Femur (tissue), 1 donor: Measurements from ENCODE around the gene DPM1.
A peak's percentile ranks its signal among the peaks of the same experiment; 100 is the strongest.
"Not testable (repeated sequence)": the region's sequence is repeated elsewhere in the genome, so short reads cannot be mapped to it uniquely, and the experiment has no call there.

Source experiments
- DNase-seq: peaks from one replicate; pipeline ENCODE4 v3.0.0-alpha.2; 2017

The DPM1 gene

DNA sequence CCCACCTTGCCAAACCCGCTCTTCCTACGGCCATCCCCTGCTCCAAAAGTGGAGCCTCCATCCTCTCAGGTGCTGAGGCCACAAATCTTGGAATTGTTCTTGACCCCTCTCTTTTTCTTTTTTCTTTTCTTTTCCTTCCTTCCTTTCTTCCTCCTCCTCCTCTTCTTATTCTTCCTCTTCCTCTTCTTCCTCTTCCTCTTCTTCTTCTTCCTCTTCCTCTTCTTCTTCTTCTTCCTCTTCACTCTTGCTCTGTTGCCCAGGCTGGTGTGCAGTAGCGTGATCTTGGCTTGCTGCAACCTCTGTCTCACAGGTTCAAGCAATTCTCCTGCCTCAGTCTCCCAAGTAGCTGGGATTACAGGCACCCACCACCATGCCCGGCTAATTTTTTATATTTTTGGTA, 20.2 kb upstream of the DPM1 start:
- DNase-seq = not testable (repeated sequence)

DNA sequence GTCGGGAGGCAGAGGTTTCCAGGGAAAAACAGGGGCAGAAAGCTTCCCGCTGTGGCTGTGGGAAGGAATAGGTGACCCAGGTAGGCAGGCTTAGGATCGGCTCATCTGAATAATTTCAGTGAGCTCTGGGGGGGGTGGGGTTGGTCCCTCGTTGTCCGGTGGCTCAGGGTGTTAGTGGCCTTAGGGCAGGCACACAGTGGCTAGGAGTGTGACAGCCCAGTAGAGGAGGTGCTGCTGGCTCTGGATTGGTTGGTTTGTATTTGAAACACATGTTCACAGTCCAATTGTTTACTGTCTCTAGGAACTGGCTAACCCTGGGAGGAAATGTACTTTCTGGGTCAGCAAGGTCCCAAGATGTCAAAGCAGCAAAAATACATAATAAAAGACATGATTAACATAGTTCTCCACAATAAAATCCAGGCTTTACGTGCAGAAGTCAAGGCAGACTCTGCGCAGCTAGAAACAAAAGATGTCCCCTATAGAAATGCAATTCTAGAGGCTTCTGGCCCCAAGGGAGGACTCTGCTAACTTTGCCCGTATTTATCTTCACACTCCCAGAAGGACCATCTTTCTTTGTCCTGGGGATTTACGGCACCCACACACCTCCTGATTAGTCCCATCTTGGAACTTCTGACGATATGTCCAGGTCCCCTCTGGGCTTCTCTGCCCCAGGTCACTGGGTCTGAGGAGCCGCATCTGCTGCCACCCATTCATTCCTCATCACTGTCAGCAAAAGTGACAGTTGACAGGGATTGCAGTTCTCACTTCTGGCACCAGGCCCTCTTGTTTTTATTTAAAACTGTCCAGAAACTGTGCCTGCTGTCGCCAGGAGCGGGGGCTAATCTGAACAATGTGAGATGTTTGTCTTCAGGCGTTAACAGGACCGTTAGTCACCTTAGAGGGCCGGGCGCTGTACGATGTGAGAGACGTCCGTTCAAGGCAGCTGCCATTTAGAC, 19.0 kb upstream of the DPM1 start:
- no peak for DNase-seq

DNA sequence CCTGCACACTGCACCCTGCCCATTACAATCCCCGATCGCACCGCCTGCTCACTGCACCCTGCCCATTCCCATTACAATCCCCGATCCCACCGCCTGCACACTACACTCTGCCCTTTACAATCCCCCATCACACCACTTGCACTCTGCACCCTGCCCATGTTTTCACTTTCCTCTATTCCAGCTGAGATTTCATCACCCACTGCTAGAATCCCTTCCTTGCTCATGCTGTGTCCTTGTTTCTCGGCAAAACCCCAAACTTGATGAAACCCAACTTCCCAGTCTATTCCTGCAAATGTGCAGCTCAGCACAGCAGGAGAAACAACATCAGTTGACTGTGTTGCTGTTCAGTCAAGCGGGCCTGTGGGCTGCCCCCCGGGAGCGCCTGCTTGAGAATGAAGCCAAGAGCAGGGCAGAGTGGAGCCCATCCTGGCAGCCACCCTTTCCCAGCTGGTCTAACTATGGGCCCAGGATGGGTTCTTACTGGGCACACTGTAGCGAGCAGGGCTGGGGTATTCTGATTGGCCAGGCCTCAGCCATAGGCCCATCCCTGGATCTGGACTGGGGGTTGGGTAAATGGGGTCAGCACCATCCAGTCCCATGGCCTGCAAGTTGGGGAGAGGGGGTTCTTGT, 17.5 kb upstream of the DPM1 start:
- no peak for DNase-seq

DNA sequence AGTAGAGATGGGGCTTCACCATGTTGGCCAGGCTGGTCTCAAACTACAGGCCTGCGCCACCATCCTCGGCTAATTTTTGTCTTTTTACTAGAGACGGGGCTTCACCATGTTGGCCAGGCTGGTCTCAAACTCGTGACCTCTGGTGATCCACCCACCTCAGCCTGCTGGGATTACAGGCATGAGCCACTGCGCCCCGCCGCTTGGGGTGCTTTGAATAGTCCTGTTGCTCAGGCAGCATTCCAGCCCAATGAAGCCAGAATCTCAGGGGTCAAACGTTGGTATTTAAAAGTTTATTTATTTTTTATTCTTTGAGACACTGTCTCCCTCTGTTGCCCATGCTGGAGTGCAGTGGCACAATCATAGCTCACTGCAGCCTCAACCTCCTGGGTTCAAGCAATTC, 11.6 kb upstream of the DPM1 start:
- no peak for DNase-seq

DNA sequence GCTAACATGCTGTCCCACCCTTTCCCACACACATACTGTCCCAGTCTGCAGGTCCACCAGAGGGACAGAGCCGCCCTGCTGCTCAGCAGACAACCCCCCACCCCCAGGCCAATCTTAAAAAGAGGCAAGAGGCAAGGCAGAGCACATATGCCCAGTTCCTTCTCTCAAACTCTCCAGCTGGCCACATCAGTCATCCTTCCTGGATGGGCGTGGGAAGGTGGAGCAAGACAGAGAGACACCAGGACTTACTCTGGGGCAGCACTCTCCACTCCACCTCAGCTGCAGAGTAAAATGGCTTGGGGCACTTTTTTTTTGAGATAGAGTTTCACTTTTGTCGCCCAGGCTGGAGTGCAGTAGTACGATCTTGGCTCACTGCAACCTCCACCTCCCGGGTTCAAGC, 11.1 kb upstream of the DPM1 start:
- no peak for DNase-seq

DNA sequence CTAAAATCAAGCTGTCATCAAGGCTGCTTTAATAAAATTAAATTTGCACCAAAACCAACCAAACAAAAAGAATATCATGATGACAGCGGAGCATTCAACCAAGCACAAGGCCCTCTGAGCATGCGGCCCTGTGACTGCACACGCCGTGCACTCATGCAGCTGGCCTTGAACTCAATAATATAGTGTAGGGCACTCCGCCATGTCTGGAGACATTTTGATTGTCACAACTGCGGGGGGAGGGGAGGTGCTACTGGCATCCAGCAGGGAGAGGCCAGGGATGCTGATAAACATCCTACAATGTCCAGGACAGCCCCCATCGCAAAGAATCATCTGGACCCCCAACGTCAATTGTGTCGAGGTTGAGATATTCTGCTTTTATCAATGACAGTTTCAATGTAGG, 10.0 kb upstream of the DPM1 start:
- DNase-seq = no peak

DNA sequence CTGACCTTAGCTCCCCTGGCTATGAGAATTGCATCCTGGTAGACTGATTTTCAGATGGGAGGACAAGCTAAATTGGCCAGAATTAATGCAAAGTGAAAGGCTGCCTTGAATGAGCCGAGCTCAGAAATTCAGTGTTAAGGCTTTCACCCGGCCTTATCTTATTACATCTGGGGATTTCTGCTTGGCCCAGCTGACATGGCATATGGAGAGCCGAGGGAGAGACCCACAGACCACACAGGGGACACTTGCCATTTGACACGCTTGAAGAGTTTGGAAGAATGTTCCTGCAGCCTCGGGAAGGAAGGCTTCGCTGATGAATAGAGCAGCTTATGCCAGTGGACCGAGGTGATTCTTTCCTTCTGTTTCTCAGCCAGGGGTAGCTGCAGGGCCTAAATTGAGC, 9.3 kb upstream of the DPM1 start:
- no peak for DNase-seq

DNA sequence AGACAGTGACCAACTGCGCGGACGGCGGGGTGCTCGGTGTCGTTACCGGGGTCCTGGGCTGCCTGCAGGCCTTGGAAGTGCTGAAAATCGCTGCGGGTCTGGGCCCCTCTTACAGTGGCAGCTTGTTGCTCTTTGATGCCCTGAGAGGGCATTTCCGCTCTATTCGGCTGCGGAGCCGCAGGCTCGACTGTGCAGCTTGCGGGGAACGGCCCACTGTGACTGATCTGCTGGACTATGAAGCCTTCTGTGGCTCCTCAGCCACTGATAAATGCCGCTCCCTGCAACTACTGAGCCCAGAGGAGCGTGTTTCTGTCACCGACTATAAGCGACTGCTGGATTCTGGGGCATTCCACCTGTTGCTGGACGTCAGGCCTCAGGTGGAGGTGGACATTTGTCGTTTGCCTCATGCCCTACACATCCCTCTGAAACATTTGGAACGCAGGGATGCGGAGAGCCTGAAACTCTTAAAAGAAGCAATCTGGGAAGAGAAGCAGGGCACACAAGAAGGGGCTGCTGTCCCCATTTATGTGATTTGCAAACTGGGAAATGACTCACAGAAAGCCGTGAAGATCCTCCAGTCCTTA, 1.3 kb upstream of the DPM1 start:
- DNase-seq = no peak

DNA sequence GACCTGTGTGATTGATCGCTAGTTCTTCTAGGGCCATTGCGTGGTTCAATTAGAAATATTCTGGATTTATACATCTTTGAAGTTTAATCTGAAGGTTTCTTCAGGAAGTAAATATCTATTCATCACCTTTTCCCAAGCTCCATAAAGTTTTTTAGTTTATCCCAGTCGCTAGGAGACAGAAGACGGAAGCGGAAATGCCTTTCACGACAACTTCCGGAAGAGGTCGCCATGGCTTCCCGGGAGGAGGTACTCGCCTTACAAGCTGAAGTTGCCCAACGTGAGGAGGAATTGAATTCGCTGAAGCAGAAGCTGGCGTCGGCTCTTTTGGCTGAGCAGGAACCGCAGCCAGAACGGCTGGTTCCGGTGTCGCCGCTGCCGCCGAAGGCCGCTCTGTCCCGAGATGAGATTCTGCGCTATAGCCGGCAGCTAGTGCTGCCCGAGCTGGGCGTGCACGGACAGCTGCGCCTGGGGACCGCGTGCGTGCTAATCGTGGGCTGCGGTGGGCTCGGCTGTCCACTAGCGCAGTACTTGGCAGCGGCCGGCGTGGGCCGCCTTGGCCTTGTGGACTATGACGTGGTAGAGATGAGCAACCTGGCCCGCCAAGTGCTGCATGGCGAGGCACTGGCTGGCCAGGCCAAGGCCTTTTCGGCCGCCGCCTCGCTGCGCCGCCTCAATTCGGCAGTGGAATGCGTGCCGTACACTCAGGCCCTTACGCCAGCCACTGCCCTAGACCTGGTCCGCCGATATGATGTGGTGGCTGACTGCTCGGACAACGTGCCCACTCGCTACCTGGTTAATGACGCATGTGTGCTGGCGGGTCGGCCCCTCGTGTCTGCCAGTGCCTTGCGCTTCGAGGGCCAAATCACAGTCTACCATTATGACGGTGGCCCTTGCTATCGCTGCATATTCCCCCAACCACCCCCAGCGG, 547 bp upstream of the DPM1 start, which contains the start of gene MOCS3:
MOCS3 (plus strand) TSS at position 204 of the 928 bp plus-strand sequence; CDS start at position 229, 25 bp downstream.
- peak; percentile 95 for DNase-seq

DNA sequence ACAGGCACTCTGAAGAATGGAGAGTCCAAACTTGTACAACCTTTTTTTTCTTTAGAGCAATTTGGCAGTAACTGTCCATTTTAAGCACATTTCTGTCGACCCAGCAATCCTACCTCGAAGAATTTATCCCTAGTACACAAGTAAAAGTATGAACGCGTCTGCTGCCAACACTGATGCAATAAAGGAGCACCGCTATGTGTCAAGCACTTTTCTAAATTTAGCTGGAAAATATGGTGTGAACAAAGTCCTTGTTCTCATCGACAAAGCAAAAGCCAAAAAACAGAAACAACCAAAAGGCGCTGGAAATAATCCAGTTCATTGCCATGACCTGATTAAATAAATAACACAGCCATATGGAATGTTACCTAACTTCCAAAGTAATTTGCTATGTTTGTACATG, 1.1 kb downstream of the DPM1 start:
- DNase-seq = no peak

DNA sequence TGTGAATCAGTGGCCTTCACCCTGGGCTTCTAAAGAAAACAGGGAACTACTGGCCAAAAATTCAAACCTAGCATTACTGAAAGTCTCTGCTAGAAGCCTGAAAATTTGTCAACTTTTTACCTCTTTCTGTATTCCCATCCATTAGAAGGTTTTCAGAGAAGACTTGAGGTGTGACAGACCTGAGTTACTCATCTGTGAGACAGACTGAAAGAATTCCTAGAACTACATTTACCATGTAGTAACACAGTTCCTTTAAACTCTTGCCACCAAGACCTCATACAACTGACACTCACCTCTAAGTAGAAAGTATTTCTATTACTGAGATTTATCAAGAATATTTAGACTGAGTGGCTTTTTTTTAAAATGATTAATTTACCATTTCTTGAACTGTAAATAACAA, 4.5 kb downstream of the DPM1 start:
- no peak for DNase-seq

DNA sequence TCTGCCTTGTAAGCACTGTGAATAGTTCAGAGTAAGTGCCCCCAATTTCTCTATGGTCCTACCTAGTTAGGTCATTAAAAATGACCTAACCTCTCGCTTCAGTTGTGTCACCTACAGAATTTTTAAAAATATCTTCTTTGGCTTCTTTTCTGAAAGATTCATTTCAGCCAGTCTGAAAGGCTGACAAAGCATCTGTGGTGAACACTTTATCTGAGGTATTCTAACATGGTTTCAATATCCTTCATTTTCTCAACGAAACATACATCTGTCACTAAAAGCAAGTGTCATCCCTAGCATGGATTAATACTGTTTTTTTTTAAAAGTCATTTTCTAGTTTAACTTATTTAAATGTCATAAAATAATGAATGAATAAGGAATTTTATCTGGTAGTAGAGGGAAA, 5.1 kb downstream of the DPM1 start:
- no peak for DNase-seq

DNA sequence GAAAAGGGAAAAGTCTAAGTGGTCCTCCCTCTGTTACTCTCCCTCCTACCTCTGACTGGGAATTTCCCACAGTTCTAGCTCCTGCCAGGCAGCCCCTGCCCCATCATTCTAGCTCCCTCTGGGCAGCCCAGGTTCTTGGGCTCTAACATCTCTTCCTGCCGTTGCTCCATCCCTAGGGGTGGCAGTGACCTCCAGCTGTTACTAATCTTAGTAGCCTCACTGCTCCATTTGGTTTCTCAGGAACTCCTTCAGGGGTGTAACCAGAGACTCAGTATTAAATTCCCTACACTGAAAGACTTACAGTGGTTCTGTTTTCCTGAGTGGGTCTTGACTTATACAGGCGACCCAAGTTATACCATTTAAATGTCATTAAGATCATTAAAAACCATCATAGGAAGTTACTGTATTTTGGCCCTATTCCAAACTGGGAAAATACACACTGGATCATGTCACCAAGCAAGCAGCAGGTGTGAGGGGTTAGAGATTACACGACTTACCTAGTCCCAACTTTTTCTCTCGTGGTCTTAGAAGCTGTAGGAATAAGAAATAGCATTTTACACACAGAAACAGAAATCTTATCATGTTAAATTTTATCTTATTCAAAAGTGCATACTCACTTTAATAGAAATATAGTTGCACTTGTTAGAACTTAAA, 10.1 kb downstream of the DPM1 start:
- DNase-seq = no peak

DNA sequence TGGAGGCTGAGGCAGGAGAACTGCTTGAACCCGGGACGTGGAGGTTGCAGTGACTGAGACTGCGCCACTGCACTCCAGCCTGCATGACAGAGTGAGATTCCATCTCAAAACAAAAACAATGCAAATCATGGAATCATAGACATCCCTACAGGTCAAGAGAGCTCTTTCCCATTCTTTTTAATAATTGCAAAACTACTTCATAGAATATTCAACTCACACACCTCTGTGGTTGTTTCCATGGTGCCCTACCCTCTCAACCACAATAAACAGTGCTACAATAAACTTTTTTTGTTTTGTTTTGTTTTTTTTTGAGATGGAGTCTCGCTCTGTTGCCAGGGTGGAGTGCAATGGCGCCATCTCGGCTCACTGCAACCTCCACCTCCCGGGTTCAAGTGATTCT, 15.3 kb downstream of the DPM1 start:
- DNase-seq = no peak

DNA sequence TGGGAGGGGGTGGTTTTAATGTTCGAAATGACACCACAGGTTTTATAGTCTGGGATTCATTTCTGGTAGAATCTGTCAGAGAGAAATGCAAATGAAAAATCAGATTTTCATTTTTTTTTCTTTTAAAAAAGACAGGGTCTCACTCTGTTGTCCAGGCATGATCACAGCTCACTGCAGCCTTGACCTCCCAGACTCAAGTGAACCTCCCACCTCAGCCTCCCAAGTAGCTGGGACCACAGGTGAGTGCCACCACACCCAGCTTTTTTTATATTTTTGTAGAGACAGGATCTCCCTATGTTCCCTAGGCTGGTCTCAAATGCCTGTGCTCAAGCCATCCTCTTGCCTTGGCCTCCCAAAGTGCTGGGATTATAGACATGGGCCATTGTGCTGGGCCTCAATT, 24.7 kb downstream of the DPM1 start:
- DNase-seq = no peak

DNA sequence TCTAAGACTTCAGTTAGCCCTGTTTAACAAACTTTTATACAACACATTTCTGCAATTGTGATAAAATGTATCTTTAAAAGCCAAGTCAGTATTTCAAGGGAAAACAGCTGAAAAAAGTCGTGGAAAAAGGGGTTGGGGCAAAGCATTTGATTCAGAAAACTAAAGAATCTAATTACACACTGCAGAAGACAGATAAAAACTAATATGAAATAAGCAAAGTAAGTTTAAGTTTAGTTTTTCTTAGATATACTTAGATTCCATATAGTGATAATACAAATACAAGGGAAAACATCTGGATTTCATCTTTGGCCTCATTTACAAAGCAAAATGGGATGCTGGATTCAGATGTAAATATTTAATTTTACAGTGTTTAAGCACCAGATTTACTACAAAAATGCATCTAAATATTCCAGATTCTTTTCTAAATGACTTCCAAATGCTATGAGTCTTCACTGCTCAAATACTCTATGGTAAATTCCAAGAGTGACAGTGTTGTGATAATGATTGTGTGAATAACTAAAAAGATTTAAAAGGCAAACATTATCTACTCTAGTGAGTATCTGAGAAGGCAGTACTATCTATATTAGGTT, 25.5 kb downstream of the DPM1 start:
- no peak for DNase-seq

DNA sequence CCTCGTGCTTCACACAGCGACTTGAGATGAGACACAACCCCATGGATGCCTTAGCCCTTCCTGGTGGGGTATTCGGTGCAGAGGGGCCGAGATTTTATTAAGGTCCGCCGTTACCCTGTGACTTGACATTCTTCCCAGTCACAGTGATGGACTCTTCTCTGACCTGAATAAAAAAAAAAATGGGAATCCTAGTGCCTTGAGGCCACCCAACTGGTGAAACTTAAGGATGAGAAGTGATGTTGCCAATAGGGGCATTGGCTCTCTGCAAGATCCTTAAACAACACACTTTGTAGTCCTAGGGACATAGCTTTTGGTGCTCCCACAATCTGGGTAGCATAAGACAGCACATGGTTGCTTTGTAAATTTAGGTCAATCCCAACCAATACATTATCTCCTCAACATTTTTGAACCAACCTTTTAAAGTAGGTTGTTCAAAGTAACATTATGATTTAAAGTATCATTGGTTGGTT, 26.3 kb downstream of the DPM1 start:
- no peak for DNase-seq

DNA sequence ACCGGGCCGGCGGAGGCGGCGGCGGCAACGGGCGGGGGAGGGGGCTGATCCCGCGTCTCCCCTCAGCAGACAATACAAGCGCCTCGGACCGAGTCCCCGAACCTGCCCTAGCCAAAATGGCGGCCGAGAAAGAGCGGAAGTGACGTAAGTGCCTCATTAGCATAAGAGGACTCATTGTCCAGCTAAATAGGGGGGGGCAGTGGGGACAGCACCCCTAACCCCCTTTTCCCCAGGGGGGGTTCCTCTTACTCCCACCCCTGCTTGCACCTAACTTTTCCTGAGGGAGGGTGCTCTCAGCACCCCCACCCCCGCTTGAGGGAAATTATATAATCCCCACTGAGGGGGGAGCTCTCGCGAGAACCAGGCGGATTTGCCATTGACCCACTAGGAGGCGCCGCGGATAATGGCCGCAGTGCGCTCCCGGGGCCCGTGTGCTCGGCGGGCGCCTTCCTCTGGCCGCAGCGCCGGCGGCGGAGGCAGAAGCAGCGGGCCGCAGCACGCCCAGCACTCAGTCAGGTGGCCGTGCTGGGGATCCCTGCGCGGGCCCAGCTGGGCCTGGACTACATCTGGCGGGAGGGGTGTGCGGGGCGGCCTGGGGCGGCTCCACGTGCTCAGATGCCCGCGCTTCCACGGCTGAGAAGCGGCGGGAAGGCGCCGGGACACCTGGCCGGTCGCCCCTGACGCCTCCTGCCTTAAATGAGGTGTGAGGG, 26.9 kb downstream of the DPM1 start, which contains the start of gene ADNP:
ADNP (minus strand) TSS at position 132 of the 710 bp plus-strand sequence. CDS start 27,441 bp downstream, outside the sequence.
- peak; percentile 94 for DNase-seq

DNA sequence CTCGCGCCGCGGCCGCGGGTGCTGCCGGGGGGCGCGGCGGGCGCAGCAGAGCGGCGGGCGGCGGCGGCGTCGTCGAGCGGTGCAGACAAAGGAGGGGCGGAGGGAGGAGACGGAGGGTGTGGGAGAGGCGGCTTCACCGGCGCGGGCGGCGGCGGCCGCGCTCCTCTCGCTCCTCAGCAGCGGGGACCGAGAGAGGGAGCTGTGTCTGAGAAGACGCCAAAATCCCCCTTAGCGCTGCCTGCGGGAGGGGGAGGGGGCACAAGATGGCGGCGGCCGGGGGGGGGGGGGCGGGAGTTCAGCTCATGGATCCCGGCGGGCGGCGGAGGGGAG, 27.4 kb downstream of the DPM1 start:
- DNase-seq = no peak

DNA sequence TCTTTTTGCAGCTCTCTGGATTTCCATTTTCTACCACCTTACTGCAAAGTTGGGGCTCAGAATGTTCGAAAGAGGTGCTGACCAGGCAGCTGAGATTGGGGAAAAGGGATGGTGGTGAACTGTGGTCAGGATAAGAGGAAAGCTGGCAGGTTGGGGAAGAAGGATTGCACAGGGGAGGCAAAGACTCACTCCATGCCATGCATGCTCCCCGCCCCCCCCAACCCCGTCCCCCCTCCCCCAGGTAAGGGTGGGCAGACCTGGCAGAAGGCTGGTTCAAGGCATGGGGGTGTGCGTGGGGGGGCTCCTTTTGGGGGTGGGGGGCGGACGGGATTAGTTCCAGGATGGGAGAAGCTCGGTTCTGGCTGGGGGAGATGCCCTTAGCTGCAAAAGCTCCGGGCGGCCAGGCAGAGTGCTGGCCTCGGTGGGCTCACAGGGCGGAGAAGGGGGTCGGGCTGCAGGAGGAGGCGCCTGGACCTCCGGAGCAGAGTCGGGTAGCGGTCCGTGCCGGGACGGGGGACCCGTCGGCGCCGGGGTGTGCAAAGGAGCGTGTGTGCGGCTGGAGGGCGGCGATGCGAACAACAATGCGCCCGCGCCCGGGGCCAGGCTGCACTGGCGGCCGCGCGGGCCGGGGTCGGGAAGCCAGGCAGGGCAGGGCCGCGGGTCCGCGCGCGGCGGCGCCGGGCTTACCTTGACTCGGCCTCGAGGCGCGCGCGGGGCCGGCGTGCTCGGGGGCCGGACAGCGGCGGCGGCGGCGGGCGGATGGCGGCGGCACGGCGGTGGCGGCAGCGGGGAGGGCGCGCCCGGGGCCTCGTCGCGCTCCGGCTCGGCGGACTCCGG, 28.0 kb downstream of the DPM1 start:
- peak; percentile 52 for DNase-seq
